ENCODE measurements around the gene PRSS12.

DNA sequence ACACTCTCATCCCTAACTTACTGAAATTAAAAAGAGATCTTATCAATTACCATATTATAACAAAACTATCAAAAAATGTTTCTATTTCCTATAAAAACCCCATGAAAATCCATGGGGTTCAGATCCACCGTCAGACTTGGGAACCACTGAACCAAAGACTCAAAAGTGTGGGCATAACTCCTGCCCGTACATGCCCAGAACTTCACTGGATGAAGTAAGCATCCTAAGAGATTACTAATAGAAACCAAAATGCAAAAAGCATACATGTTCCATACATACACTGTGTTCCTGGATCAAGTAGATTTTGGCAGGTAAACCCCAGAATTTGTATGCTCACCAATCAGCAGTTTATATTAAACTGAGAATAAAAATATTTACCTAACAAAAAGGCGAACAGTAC is 66.1 kb downstream of the PRSS12 start:
- TF ChIP-seq POLR2AphosphoS5 (IDR thresholded peaks at IDR 0.05; ENCODE audit: low read depth, low read length) = no peak
- TF ChIP-seq TAF1 (IDR thresholded peaks at IDR 0.05; ENCODE audit: borderline replicate concordance, insufficient read depth, low read length) = no peak
- TF ChIP-seq, protein P1, sequence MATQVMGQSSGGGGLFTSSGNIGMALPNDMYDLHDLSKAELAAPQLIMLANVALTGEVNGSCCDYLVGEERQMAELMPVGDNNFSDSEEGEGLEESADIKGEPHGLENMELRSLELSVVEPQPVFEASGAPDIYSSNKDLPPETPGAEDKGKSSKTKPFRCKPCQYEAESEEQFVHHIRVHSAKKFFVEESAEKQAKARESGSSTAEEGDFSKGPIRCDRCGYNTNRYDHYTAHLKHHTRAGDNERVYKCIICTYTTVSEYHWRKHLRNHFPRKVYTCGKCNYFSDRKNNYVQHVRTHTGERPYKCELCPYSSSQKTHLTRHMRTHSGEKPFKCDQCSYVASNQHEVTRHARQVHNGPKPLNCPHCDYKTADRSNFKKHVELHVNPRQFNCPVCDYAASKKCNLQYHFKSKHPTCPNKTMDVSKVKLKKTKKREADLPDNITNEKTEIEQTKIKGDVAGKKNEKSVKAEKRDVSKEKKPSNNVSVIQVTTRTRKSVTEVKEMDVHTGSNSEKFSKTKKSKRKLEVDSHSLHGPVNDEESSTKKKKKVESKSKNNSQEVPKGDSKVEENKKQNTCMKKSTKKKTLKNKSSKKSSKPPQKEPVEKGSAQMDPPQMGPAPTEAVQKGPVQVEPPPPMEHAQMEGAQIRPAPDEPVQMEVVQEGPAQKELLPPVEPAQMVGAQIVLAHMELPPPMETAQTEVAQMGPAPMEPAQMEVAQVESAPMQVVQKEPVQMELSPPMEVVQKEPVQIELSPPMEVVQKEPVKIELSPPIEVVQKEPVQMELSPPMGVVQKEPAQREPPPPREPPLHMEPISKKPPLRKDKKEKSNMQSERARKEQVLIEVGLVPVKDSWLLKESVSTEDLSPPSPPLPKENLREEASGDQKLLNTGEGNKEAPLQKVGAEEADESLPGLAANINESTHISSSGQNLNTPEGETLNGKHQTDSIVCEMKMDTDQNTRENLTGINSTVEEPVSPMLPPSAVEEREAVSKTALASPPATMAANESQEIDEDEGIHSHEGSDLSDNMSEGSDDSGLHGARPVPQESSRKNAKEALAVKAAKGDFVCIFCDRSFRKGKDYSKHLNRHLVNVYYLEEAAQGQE (IDR thresholded peaks at IDR 0.05; ENCODE audit: insufficient read depth in 1 of 2, low read depth in 2 of 2, low read length in 2 of 2) = no peak
- TF ChIP-seq SIN3A (IDR thresholded peaks at IDR 0.05; ENCODE audit: borderline replicate concordance, insufficient read depth, low read length) = no peak
